HG03060 (cell line): ENCODE results near the gene GJD3.

Experiments
- ATAC-seq: cut with Tn5 transposase; IDR thresholded peaks from one replicate; pipeline ENCODE4 v1.9.1; 2021; ENCODE audit warnings: low read depth, moderate number of reproducible peaks; ENCODE audit not compliant: unreplicated experiment

GJD3 gene

DNA sequence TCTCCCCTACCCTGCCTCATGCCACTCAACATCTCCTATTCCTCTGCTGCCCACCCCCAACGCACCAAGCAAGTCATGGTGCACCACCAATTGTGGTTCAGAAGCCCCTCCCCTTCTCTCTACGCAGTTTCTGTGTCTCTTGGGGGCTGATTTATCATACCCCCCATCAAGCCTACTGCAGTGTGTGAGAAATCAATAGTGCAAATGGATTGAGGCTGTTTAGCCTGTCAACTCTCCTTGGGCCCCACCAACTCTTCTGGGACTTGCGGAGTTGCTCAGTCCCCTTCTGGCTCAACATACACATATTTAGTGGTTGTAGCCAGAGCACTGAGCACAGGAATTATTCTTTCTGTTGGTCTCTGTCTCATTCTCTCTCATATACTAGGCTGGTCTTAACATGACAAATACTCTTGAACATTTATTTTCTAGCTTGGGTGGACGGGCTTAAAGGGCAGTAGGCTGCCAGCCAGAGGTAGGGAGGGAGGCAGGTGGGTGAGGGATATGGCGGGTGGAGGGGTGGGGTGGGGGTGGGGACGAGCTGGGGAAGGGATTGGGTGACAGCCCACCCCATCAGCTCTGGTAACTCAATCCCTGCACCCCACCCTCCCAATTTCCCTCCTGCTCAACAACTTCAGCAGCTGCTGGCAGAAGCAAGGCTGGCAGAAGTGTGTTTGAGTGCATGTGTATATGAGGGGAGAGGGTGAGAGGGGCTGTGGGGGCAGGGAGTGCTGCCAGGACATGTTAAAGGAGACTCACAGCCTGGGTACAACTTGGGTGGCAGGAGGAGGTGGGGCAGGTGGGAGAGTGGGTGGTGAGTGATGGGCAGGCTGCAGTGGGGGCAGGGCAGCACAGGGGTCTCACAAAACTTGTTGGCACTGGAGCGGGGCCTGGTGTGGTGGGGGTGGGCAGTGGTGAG is 50.6 kb downstream of the GJD3 start:
- ATAC-seq, result no peak
